SK-N-SH (cell line): ENCODE results near the gene ZNF337.

ENCODE experiments used
- CTCF ChIP-seq: fragments of 200-600 bp; sonication (generic); IDR thresholded peaks from 2 replicates; pipeline ENCODE4 v1.6.1; 2017; ENCODE audit warnings: antibody characterized with exemption, mild to moderate bottlenecking, moderate library complexity
- ELF1 ChIP-seq: IDR thresholded peaks from 2 replicates; pipeline ENCODE4 v1.4.0; 2012
- EP300 ChIP-seq, 2 experiments: IDR thresholded peaks; 2 replicates each; pipeline versions ENCODE4 v1.4.0 to v1.6.1; 2012; ENCODE audit warnings: borderline replicate concordance in 1 of 2, low read depth in 1 of 2, low read length in 1 of 2
- MXI1 ChIP-seq: IDR thresholded peaks from 2 replicates; pipeline ENCODE4 v1.6.1; 2012; ENCODE audit warnings: mild to moderate bottlenecking, low read depth, low read length, improper control_type of control experiment
- RAD21 ChIP-seq: IDR thresholded peaks from 2 replicates; pipeline ENCODE4 v1.6.1; 2012; ENCODE audit warnings: mild to moderate bottlenecking, low read length
- RCOR1 ChIP-seq: fragments of 150-350 bp; IDR thresholded peaks from 2 replicates; pipeline ENCODE4 v1.6.1; 2017; ENCODE audit warnings: antibody characterized with exemption, low read length
- TAF1 ChIP-seq: IDR thresholded peaks from 2 replicates; pipeline ENCODE4 v1.6.1; 2012; ENCODE audit warnings: low read depth, mild to moderate bottlenecking, low read length, moderate library complexity, borderline replicate concordance

DNA sequence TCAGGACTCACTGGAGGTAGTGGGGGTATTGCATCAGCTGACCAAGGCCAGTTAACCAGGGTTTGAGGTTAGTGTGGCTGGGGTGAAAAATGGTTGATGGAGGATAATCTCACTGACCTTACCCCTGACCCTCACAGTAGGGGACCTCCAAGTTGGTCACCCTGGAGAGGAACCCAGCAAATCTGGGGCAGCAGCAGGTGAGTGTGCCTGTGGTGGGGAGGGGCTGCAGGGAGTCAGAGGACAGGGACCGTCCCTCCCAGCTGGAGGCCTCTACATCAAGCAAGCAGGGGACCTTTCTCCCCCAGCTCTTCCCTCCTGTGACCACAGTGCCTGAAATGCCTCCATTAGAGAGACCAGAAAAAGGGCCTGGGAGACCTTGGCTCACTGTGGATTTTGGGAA lies 49.1 kb upstream of the ZNF337 start:
- TF ChIP-seq CTCF, result no peak
- no peak for TF ChIP-seq ELF1
- TF ChIP-seq MXI1, result no peak
- no peak for TF ChIP-seq RAD21
- TF ChIP-seq TAF1, result no peak
- no peak for TF ChIP-seq EP300 (IDR thresholded peaks at IDR 0.05; ENCODE audit: borderline replicate concordance in 1 of 2, low read depth in 1 of 2, low read length in 1 of 2)
- TF ChIP-seq RCOR1, result no peak
